ENCODE results near the gene CSRP1. TPM values are rescaled to one million over a fixed set of nuclear protein-coding genes. Genes with fewer than 3 reads are reported as not detected.

The CSRP1 gene
- total and polyA plus RNA-seq, 2 of the 13 experiments (the other 11 are each of a cell fraction or from before 2014, with no cell fraction given), result 17.7 to 68.9 TPM

DNA sequence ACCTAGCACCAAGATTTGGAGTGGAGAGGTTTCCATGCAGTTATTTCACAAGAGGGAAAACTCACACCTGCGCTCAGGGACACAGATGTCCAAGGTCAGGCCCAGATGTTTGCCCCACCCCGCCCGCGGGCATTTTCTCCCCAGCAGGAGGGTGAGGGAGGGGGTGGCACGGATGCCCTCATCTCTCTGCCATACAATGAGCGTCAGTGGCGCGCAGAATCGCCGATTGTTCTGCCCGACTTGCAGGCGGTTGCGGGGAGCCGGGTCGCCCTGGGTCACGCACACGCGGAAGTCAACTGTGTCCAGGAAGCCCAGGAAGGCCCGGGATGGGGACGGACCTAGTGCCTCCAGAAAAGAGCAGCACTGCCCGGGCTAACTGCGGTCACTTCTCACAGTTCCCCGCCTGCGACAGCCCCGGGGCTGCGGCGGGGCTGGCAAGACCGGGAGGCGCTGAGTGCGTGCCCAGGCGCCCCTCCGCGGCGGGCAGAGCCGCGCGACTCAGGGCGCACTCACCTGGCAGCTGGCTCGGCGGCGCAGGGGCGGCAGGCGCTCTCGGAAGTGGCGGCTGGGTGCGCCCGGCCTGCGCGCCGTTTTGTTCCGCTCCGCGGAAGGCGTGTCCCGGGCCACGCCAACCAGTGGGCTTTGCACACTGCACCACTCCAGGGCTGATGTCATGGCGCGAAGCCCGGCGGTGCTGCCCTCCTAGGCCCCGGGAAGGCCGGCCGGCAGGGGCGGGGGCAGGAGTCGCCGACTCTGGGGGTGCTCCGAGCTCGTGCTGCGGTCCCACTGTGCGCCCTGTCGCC is at the start of gene CSRP1 (continued):
- TF ChIP-seq ZNF761 (CRISPR knock-in tag; conservative IDR thresholded peaks at IDR 0.05) (peak; percentile 54; the same call in 1 of the 2 replicates), ATF7 (IDR thresholded peaks at IDR 0.05) (no peak), ATF7 (CRISPR knock-in tag; IDR thresholded peaks at IDR 0.05) (no peak), SALL1 (CRISPR knock-in tag; IDR thresholded peaks at IDR 0.05) (peak; percentile 69), KDM3A (CRISPR knock-in tag; IDR thresholded peaks at IDR 0.05; ENCODE audit: low read depth) (0 out of 2 replicates have a peak, but pooled peaks have one; percentile 7), KLF12 (CRISPR knock-in tag; IDR thresholded peaks at IDR 0.05; ENCODE audit: borderline replicate concordance) (peak; percentile 53; the same call in 1 of the 2 replicates), ELF1 (CRISPR knock-in tag; IDR thresholded peaks at IDR 0.05) (peak; percentile 30; the same call in 1 of the 2 replicates), RAD21 (CRISPR knock-in tag; IDR thresholded peaks at IDR 0.05) (peak; percentile 37; the same call in 1 of the 2 replicates), YEATS2 (CRISPR knock-in tag; IDR thresholded peaks at IDR 0.05; ENCODE audit: borderline replicate concordance) (peak; percentile 1; the same call in 1 of the 2 replicates), KDM5B (CRISPR knock-in tag; IDR thresholded peaks at IDR 0.05; ENCODE audit: borderline replicate concordance) (peak; percentile 67; the same call in 1 of the 2 replicates), PHF20 (CRISPR knock-in tag; IDR thresholded peaks at IDR 0.05) (peak; percentile 54), SP4 (CRISPR knock-in tag; IDR thresholded peaks at IDR 0.05) (0 out of 2 replicates have a peak, but pooled peaks have one; percentile 18), HDAC2 (CRISPR knock-in tag; IDR thresholded peaks at IDR 0.05) (peak; percentile 34; the same call in 1 of the 2 replicates), RXRA (CRISPR knock-in tag; IDR thresholded peaks at IDR 0.05) (0 out of 2 replicates have a peak, but pooled peaks have one; percentile 13), KAT8 (CRISPR knock-in tag; IDR thresholded peaks at IDR 0.05) (peak; percentile 39; the same call in 1 of the 2 replicates), ZNF567 (CRISPR knock-in tag; IDR thresholded peaks at IDR 0.05; ENCODE audit: borderline replicate concordance) (no peak), SNAI1 (CRISPR knock-in tag; IDR thresholded peaks at IDR 0.05; ENCODE audit: borderline replicate concordance) (no peak), PITX1 (CRISPR knock-in tag; IDR thresholded peaks at IDR 0.05) (0 out of 2 replicates have a peak, but pooled peaks have one; percentile 5)
- TF ChIP-seq, protein P1, sequence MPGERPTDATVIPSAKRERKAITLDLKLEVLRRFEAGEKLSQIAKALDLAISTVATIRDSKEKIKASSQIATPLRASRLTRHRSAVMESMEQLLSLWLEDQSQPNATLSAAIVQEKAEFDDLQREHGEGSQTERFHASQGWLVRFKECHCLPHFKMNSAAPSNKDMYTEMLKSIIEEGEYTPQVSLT (CRISPR knock-in tag; IDR thresholded peaks at IDR 0.05; ENCODE audit: borderline replicate concordance, low read depth), result no peak; the same call in 1 of the 2 replicates
- TF ChIP-seq, protein P2, sequence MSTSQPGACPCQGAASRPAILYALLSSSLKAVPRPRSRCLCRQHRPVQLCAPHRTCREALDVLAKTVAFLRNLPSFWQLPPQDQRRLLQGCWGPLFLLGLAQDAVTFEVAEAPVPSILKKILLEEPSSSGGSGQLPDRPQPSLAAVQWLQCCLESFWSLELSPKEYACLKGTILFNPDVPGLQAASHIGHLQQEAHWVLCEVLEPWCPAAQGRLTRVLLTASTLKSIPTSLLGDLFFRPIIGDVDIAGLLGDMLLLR (CRISPR knock-in tag; IDR thresholded peaks at IDR 0.05), result 0 out of 2 replicates have a peak, but pooled peaks have one; percentile 66
- TF ChIP-seq, protein P3, sequence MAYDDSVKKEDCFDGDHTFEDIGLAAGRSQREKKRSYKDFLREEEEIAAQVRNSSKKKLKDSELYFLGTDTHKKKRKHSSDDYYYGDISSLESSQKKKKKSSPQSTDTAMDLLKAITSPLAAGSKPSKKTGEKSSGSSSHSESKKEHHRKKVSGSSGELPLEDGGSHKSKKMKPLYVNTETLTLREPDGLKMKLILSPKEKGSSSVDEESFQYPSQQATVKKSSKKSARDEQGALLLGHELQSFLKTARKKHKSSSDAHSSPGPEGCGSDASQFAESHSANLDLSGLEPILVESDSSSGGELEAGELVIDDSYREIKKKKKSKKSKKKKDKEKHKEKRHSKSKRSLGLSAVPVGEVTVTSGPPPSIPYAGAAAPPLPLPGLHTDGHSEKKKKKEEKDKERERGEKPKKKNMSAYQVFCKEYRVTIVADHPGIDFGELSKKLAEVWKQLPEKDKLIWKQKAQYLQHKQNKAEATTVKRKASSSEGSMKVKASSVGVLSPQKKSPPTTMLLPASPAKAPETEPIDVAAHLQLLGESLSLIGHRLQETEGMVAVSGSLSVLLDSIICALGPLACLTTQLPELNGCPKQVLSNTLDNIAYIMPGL (CRISPR knock-in tag; IDR thresholded peaks at IDR 0.05; ENCODE audit: borderline replicate concordance in 1 of 2, low read depth in 1 of 2), result peak; percentile 18 to 45; a peak in 3 of 4 replicates
- TF ChIP-seq, protein P4, sequence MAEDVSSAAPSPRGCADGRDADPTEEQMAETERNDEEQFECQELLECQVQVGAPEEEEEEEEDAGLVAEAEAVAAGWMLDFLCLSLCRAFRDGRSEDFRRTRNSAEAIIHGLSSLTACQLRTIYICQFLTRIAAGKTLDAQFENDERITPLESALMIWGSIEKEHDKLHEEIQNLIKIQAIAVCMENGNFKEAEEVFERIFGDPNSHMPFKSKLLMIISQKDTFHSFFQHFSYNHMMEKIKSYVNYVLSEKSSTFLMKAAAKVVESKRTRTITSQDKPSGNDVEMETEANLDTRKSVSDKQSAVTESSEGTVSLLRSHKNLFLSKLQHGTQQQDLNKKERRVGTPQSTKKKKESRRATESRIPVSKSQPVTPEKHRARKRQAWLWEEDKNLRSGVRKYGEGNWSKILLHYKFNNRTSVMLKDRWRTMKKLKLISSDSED (CRISPR knock-in tag; IDR thresholded peaks at IDR 0.05), result 0 out of 2 replicates have a peak, but pooled peaks have one; percentile 68
